GM18507 (cell line): ENCODE measurements around the gene PLEKHA4.
"Not testable (repeated sequence)": the region's sequence is repeated elsewhere in the genome, so short reads cannot be mapped to it uniquely, and the experiment has no call there.

Source experiments
- DNase-seq: peaks from one replicate; pipeline ENCODE4 v3.0.0; 2011; ENCODE audit warnings: low read depth; ENCODE audit not compliant: insufficient read length; ENCODE audit errors: extremely low spot score
- FAIRE-seq: peaks from 2 replicates; lab custom pipeline; 2011; peaks lifted over from hg19 to GRCh38; lab: Jason Lieb, UNC

Gene PLEKHA4, protein sequence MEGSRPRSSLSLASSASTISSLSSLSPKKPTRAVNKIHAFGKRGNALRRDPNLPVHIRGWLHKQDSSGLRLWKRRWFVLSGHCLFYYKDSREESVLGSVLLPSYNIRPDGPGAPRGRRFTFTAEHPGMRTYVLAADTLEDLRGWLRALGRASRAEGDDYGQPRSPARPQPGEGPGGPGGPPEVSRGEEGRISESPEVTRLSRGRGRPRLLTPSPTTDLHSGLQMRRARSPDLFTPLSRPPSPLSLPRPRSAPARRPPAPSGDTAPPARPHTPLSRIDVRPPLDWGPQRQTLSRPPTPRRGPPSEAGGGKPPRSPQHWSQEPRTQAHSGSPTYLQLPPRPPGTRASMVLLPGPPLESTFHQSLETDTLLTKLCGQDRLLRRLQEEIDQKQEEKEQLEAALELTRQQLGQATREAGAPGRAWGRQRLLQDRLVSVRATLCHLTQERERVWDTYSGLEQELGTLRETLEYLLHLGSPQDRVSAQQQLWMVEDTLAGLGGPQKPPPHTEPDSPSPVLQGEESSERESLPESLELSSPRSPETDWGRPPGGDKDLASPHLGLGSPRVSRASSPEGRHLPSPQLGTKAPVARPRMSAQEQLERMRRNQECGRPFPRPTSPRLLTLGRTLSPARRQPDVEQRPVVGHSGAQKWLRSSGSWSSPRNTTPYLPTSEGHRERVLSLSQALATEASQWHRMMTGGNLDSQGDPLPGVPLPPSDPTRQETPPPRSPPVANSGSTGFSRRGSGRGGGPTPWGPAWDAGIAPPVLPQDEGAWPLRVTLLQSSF

GRCh38 chr19:48868114-48868886, at the start of gene PLEKHA4:
Gene PLEKHA4 (minus strand): TSS chr19:48868617. CDS start chr19:48867620, 997 bp downstream.
- DNase-seq (no peak), FAIRE-seq (no peak)

DNA sequence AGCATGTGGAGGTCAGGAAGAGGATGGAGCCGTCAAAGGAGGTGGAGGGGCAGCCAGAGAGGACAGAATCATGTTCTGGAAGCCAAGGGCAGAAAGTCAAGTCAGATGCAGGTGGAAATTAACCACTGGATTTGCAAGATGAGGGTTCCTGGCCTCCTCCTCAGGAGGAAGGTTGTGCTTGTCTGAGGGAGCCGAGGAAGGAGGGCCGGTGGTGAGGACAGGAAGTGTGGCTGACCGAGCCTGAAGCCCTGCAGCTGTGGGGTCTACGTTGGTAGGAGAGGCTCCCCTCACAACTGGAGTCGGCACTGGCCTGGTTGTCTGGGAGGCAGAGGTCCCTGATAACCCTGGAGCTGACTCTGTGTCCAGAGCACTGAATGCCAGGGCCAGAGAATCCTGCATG, 49.7 kb upstream of the PLEKHA4 start:
- peak; percentile 62 for FAIRE-seq
- DNase-seq, result no peak

DNA sequence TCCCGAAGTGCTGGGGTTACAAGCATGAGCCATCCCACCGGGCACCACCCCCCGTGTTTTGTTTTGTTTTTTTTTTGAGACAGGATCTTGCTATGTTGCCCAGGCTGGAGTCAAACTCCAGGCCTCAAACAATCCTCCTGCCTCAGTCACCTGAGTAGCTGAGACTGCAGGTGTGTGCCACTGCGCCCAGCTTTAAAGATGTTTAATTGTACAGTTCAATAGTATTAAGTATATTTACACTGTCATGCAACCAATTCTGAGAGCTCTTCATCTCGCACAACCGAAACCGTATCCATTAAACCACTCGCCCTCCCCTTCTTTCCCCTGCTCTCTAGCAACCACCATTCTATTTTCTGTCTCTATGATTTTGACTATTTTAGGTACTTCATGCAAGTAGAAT, 47.3 kb upstream of the PLEKHA4 start:
- FAIRE-seq, result no peak

DNA sequence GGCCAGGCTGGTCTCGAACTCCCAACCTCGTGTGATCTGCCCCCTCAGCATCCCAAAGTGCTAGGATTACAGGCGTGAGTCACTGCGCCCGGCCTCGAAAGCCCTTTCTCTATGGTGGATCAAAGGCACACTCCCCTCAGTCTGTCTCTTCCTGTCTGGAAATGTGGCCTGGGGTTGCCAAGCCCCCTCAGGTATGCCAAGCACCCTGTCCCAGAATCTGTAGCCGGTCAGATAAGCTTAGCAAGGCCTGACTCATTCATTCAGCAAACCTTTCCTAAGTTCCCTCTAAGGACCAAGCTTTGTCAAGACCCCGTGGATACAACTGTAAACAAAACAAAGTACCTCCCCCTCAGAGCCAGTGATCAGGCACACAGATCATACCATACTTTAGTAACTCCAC, 45.8 kb upstream of the PLEKHA4 start:
- FAIRE-seq (no peak), DNase-seq (no peak)

More for the DNA sequence above, 47.3 kb upstream of the PLEKHA4 start:
- no peak for DNase-seq

- peak; percentile 57 for FAIRE-seq
- no peak for DNase-seq
Observed at GRCh38 chr19:48913114-48913889, 44.9 kb upstream of the PLEKHA4 start.

DNA sequence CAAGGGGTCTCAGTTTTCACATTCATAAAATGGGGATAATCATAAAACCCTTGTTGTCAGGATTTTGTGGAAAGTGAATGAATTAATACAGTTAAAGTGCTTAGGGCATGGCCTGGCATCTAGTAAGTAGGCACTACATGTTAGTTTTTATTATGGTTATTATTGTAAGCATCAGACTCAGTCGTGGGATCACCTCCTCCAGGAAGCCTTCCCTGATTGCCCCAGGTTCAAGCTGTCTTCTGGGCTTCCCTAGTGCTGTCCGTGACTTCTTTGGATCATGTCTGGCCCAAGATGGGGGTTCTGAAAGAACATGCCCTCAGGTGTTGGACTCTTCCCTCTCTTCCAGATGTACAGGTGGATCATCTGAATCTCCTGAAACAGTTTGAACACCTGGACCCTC, 42.4 kb upstream of the PLEKHA4 start:
- DNase-seq (no peak), FAIRE-seq (no peak)

DNA sequence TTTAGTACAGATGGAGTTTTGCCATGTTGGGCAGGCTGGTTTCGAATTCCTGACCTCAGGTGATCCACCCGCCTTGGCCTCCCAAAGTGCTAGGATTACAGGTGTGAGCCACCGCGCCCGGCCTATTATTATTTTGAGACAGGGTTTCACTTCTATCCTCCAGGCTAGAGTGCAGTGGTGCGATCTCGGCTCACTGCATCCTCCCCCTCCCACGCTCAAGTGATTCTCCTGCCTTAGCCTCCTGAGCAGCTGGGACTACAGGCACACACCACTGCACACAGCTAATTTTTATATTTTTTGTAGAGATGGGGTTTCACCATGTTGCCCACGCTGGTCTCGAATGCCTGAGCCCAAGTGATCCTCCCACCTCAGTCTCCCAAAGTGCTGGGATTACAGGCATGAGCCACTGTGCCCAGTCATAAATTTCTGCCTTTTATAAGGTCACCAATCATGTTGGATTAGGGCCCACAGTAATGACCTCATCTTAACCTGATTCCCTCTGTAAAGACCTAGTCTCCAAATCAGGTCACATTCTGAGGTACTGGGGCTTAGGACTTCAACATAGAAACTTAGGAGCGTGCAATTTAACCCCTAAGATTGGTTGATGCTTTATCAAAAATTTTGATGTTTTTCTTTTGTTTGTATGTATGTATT, 41.1 kb upstream of the PLEKHA4 start:
- DNase-seq, result not testable (repeated sequence)
- FAIRE-seq, result peak; percentile 64

DNA sequence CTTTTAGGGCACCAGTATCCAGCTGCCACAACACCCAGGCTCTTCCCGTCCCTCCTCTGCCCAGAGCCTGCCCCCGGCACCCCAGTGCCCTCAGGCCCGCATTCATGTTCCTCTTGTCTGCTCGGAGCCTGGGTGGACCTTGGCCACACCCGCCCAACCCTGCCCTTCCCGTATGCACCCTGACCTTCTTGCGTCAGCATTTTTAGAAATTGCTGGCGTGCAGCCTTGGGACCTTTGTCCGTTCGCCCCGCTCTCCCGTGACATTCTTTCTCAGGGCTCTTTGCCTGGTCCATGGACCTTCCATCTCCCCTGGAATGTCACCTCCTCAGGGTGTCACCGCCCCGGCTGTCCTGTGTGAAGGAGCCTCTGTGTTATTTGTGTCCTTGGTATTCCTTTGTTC, 39.3 kb upstream of the PLEKHA4 start:
- DNase-seq (no peak), FAIRE-seq (no peak)

- no peak for DNase-seq
- FAIRE-seq, result no peak
Observed at GRCh38 chr19:48906324-48906723, 37.9 kb upstream of the PLEKHA4 start.

DNA sequence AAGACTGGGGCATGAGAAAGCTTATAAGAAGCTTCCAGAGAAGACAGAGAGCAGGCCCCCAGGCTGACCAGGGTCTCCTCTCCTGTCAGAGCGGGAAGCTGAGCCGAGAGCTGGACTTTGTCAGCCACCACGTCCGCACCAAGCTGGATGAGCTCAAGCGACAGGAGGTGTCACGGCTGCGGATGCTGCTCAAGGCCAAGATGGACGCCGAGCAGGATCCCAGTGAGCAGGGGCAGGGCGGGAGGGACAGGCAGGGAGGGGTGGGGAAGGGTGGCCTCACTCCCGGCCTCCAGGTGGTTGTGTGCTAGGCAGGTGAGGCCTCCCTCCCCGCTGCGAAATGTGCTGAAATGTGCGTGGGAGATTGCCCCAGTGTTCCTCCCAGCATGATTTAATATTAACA, 37.2 kb upstream of the PLEKHA4 start:
- no peak for DNase-seq
- no peak for FAIRE-seq

DNA sequence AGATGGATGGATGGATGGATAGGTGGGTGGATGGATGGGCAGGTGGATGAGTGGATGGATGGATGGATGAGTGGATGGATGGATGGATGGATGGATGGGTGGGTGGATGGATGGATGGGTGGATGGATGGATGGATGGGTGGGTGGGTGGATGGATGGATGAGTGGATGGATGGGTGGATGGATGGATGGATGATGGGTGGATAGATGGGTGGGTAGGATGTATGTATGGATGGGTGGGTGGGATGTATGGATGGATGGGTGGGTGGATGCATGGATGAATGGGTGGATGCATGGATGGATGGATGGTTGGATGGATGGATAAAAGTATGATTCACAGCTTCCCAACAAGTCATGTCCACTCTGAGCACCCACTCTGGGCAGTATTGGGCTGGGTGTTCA, 35.4 kb upstream of the PLEKHA4 start:
- not testable (repeated sequence) for DNase-seq, FAIRE-seq

DNA sequence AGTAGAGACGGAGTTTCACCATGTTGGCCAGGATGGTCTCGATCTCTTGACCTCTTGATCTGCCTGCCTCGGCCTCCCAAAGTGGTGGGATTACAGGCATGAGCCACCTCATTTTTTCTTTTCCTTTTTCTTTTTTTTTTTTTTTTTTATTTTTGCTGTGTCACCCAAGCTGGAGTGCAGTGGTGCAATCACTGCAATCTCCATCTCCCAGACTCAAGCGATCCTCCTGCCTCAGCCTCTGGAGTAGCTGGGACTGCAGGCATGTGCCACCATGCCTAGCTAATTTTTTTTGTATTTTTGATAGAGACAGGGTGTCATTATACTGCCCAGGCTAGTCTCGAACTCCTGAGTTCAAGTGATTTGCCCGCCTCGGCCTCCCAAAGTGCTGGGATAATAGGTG, 33.9 kb upstream of the PLEKHA4 start:
- DNase-seq, FAIRE-seq: not testable (repeated sequence)

DNA sequence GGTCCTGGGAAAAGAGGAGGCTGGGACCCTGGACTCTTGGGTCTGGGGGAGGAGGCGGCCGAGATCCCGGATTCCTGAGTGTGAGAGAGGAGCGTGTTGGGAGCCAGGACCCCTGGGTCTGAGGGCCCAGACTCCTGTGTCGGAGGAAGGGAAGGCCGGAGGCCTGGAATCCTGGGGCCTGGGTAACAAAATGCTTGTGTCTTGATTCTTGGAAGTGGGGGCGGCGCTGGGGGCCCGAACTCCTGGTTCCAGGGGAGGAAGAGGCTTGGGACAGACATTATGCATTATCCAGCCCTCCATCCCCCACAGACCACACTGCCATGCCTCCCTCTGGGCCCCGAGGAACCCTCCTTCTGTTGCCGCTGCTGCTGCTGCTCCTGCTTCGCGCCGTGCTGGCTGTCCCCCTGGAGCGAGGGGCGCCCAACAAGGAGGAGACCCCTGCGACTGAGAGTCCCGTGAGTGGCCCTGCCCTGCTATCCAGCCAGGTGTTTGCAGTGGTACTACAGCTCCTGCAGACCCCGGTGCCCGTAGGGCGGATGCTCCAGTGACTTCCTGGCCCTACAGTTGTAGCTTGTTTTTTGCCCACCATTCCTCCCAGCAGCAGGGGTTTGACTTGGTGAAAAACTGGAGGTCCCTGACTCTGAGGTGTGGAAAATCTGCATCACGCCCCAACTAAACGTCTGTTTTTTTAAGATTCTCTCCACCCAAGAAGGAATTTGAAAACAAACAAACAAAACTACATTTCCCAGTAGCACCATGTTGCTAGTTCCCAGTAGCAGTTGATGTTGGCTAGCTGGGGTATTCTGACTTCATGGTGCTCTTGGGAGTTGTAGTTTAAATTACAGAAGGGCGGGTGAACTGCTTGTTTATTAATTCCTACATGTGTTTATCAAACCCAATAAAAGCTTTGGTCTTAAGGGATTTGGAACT, 32.3 kb upstream of the PLEKHA4 start:
- DNase-seq (no peak), FAIRE-seq (peak; percentile 77)

GRCh38 chr19:48899781-48900476, 31.5 kb upstream of the PLEKHA4 start, which contains the start of gene NUCB1:
Gene NUCB1 (plus strand): TSS chr19:48900312. CDS start chr19:48900797, 485 bp downstream.
- DNase-seq, result peak; percentile 97
- peak; percentile 99 for FAIRE-seq

DNA sequence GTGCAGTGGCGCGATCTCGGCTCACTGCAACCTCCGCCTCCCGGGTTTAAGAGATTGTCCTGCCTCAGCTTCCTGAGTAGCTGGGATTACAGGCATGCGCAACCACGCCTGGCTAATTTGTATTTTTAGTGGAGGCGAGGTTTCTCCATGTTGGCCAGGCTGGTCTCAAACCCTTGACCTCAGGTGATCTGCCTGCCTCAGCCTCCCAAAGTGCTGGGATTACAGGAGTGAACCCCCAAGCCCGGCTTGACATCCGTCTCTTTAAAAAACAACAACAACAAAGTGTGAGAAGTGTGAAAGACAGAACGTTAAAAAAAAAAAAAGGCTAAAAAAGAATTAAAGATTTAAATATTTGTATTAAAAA, 31.0 kb upstream of the PLEKHA4 start:
- FAIRE-seq, result not testable (repeated sequence)

GRCh38 chr19:48897181-48897580, 28.8 kb upstream of the PLEKHA4 start:
- FAIRE-seq (no peak), DNase-seq (no peak)

More for the DNA sequence above, 31.0 kb upstream of the PLEKHA4 start:
- DNase-seq, result not testable (repeated sequence)

DNA sequence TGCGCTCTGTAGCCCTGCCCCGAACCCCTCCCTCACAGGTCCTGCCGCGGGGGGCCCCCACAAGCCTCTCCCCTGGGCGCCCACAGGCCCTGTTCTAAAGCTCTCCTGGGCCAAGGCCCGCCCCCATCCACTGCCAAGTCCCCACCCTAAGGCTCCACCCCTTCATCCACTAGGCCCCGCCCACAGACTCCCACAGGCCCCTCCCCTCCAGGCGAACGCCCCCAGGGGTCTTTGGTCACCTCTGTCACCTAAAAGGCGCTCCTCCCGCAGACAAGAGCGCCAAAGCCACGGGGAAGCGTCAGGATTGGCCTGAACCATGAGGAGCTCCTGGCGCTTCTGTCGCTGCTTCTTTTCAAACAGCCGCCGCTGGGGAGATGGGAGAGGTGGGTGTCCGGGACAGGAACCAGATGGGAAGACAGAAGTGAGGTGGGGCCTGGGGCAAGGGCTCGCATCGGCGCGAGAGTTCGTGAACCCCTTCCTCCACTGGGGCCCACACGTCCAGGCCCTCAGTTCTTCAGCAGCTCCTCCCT, 27.8 kb upstream of the PLEKHA4 start:
- DNase-seq (no peak), FAIRE-seq (no peak)
